DOHH2 (cell line): Measurements from ENCODE around the gene WDR35.
A peak's percentile ranks its signal among the peaks of the same experiment; 100 is the strongest.

ENCODE experiments used
- H3F3A ChIP-seq: fragments of 200-600 bp; sonication (generic), shearing (Covaris generic); 2 replicates; pipeline ENCODE4 v1.6.0; 2016; ENCODE audit warnings: antibody characterized with exemption, mild to moderate bottlenecking; ENCODE audit not compliant: control insufficient read depth, insufficient read depth
- H3K27ac ChIP-seq: fragments of 200-600 bp; sonication (generic); 2 replicates; pipeline ENCODE4 v1.5.1; 2014; ENCODE audit warnings: low read depth, mild to moderate bottlenecking, low read length, moderate library complexity
- H3K27me3 ChIP-seq: fragments of 200-600 bp; sonication (generic); 2 replicates; pipeline ENCODE4 v1.6.1; 2014; ENCODE audit warnings: mild to moderate bottlenecking, low read length, mixed read lengths; ENCODE audit not compliant: control insufficient read depth
- H3K36me3 ChIP-seq: fragments of 200-600 bp; sonication (generic); 2 replicates; pipeline ENCODE4 v1.6.1; 2014; ENCODE audit warnings: mild to moderate bottlenecking, low read length, moderate library complexity, mixed read lengths; ENCODE audit not compliant: control insufficient read depth
- H3K4me1 ChIP-seq: fragments of 200-600 bp; sonication (generic); 2 replicates; pipeline ENCODE4 v1.6.1; 2014; ENCODE audit warnings: mild to moderate bottlenecking, low read length, mixed read lengths; ENCODE audit not compliant: control insufficient read depth
- H3K4me2 ChIP-seq: fragments of 200-600 bp; sonication (generic); 2 replicates; pipeline ENCODE4 v1.6.0; 2014; ENCODE audit warnings: mild to moderate bottlenecking, low read length, moderate library complexity
- H3K4me3 ChIP-seq: fragments of 200-600 bp; sonication (generic); 2 replicates; pipeline ENCODE4 v1.5.1; 2014; ENCODE audit warnings: mild to moderate bottlenecking, low read length, mixed read lengths
- H3K79me2 ChIP-seq: fragments of 200-600 bp; sonication (generic); 2 replicates; pipeline ENCODE4 v1.6.1; 2014; ENCODE audit warnings: mild to moderate bottlenecking, low read length, mixed read lengths; ENCODE audit not compliant: control insufficient read depth
- H3K9me2 ChIP-seq: fragments of 200-600 bp; sonication (generic); replicated peaks from 2 replicates; pipeline ENCODE4 v1.6.1; 2014; ENCODE audit warnings: mild to moderate bottlenecking, low read length, mixed read lengths; ENCODE audit not compliant: control insufficient read depth
- H3K9me3 ChIP-seq: fragments of 200-600 bp; sonication (generic); 2 replicates; pipeline ENCODE4 v1.6.1; 2014; ENCODE audit warnings: antibody characterized with exemption, low read length, mixed read lengths; ENCODE audit not compliant: control insufficient read depth, insufficient read depth
- H4K20me1 ChIP-seq: fragments of 200-600 bp; sonication (generic); 2 replicates; pipeline ENCODE4 v1.6.0; 2014; ENCODE audit warnings: low read depth, mild to moderate bottlenecking, antibody characterized with exemption, low read length, moderate library complexity; ENCODE audit not compliant: control insufficient read depth, insufficient read depth
- EZH2phosphoT487 ChIP-seq: fragments of 200-600 bp; sonication (generic); IDR thresholded peaks from 2 replicates; pipeline ENCODE4 v1.6.1; 2017; ENCODE audit warnings: borderline replicate concordance, mild to moderate bottlenecking, antibody characterized with exemption, low read length, moderate library complexity, mixed read lengths
- TF ChIP-seq, protein P1 (sequence below): fragments of 200-600 bp; sonication (generic); IDR thresholded peaks from one replicate; pipeline ENCODE4 v1.5.1; 2014; ENCODE audit warnings: antibody characterized with exemption, mild to moderate bottlenecking, low read depth, low read length; ENCODE audit not compliant: poor library complexity, severe bottlenecking

The WDR35 gene

DNA sequence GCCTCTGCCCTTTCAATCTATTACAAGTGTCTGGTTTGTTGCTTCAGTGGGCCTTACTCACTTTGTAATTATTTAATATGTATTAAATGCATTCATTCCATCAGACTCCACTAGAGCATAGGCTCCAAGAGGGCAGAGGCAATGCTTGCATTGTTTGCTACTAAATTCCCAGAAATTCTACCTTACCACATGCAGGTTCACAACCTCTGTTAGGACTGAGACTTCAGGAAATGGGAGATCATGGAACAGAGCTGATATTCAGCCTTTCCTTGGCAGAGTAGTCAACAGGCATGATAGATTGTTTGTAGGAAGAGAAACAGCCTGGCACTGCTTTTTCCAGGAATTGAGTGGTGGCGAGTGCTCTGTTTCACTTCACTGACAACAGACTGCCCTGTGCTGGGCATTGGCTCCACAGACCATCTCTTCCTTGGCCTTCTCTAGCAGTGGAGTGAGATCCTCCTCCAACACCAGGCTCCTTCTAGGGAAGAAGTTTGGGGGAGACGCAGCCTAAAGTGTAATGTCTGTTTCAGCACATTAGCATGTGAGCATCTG, 28.8 kb upstream of the WDR35 start:
- no peak overlapping the region for H3K4me3 ChIP-seq

DNA sequence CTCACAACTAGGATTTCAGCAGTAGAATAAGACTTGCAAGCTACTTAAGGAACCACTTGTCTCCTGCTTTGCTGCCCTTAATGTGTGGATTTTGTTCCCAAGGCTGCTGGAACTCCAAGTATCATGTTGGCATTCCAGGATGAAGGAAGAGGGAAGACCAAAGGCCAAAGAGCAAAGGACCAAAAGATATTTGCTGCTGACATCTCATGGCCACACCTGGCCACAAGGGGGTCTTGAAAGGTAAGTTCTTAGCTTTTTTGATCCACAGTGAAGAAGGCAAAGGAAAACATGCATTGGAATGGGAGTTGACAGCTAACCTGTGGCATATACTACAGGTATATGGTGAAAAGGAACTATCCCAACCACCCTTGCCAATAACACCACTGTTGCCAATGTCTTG, 26.4 kb upstream of the WDR35 start:
- H3K79me2 ChIP-seq = no peaks in the 10 kb centered on the region

More for the DNA sequence above, 28.8 kb upstream of the WDR35 start:
- peaks cover 7% of the 10 kb centered on the region for H3K27me3 ChIP-seq
- H3K4me1 ChIP-seq = peaks cover 5% of the 10 kb centered on the region
- no peaks in the 10 kb centered on the region for H3K79me2 ChIP-seq
- no peaks in the 10 kb centered on the region for H4K20me1 ChIP-seq
- peaks cover 14% of the 10 kb centered on the region for H3K9me3 ChIP-seq
- no peak overlapping the region for H3K27ac ChIP-seq
- no peak overlapping the region for H3K4me2 ChIP-seq
- H3K9me2 ChIP-seq = no peaks in the 10 kb centered on the region
- TF ChIP-seq, protein P1, sequence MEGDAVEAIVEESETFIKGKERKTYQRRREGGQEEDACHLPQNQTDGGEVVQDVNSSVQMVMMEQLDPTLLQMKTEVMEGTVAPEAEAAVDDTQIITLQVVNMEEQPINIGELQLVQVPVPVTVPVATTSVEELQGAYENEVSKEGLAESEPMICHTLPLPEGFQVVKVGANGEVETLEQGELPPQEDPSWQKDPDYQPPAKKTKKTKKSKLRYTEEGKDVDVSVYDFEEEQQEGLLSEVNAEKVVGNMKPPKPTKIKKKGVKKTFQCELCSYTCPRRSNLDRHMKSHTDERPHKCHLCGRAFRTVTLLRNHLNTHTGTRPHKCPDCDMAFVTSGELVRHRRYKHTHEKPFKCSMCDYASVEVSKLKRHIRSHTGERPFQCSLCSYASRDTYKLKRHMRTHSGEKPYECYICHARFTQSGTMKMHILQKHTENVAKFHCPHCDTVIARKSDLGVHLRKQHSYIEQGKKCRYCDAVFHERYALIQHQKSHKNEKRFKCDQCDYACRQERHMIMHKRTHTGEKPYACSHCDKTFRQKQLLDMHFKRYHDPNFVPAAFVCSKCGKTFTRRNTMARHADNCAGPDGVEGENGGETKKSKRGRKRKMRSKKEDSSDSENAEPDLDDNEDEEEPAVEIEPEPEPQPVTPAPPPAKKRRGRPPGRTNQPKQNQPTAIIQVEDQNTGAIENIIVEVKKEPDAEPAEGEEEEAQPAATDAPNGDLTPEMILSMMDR = no peak
- TF ChIP-seq EZH2phosphoT487 = no peak
- no peaks in the 10 kb centered on the region for H3K36me3 ChIP-seq
- no peaks in the 10 kb centered on the region for H3F3A ChIP-seq

GRCh38 chr2:20015482-20016083, 25.7 kb upstream of the WDR35 start:
- H3K79me2 ChIP-seq = no peaks in the 10 kb centered on the region
- H3K4me1 ChIP-seq = no peaks in the 10 kb centered on the region
- no peaks in the 10 kb centered on the region for H3F3A ChIP-seq
- no peaks in the 10 kb centered on the region for H3K9me2 ChIP-seq
- no peak overlapping the region for H3K4me2 ChIP-seq
- H3K9me3 ChIP-seq = peaks cover 2% of the 10 kb centered on the region; the same call in 1 of the 2 replicates
- H3K36me3 ChIP-seq = no peaks in the 10 kb centered on the region
- H4K20me1 ChIP-seq = no peaks in the 10 kb centered on the region
- H3K27me3 ChIP-seq = peaks cover 25% of the 10 kb centered on the region
- H3K27ac ChIP-seq = no peak overlapping the region
- H3K4me3 ChIP-seq = no peak overlapping the region
- TF ChIP-seq EZH2phosphoT487 = no peak
- TF ChIP-seq, protein P1 = peak; percentile 65

More for the DNA sequence above, 26.4 kb upstream of the WDR35 start:
- Histone ChIP-seq H3K4me2 (no peak overlapping the region), H3F3A (no peaks in the 10 kb centered on the region), H3K9me2 (no peaks in the 10 kb centered on the region), H4K20me1 (no peaks in the 10 kb centered on the region), H3K36me3 (no peaks in the 10 kb centered on the region), H3K27me3 (peaks cover 20% of the 10 kb centered on the region), H3K4me3 (no peak overlapping the region), H3K27ac (no peak overlapping the region), H3K4me1 (no peaks in the 10 kb centered on the region; the same call in 1 of the 2 replicates), H3K9me3 (peaks cover 9% of the 10 kb centered on the region)
- TF ChIP-seq, protein P1 = no peak
- no peak for TF ChIP-seq EZH2phosphoT487
